Stimulated activated CD4-positive, alpha-beta T cell treated with anti-CD3 and anti-CD28 coated beads, TNF-alpha, amount 100 ng/mL, for 24 hours (primary cell): ENCODE measurements around the gene PROP1.
"Not testable (repeated sequence)": the region's sequence is repeated elsewhere in the genome, so short reads cannot be mapped to it uniquely, and the experiment has no call there.

Source experiments
- DNase-seq, 3 experiments: peaks; one replicate each; pipeline ENCODE4 v3.0.0-alpha.2; 2020; ENCODE audit warnings: low read depth in 3 of 3

Gene PROP1

DNA sequence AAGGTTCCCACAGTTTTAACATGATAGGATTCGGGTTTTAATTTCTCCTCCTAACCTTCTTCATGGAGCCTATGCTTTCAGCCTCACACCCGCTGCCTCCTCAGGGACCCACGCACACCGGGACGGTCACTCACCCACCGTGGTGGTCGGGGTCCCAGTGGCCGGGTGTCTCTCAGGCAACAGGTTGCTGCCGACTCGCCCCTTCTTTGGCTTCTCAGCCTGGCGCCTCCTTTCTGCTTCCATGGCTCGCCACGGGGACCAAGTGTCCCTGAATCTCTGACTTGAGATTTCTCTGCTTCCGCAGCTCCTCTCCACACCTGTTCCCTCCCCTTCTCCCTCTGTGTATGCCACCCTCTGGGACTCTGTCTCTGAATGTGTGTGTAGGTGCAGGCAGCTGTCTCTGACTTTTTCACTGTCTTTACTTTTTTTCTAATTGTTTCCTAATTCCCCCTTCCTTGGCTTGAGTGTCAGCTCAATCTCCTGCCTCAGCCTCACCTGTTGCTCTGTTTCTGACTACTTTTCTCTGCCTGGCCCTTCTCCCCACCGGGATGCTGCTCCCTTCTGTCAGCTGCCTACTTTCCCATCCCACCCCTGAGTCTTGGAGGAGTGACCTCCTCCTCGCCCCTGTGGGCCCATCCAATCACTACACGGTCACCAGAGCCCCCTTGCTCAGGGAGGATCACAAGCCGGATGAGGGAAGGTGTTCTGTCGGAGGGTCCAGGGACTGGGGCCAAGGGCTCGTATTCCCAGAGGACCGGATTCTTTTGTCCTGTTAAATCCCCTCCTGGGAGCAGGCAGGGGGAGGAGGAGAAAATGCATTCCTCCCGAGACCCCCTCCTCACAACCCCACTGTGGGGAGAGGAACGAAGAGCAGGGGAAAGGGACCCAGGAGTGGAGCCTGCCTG is at the start of gene PROP1:
Gene PROP1, minus strand, starts transcription at position 552 of the 905 bp plus-strand sequence. Its CDS starts 309 bp downstream, at position 243.
- DNase-seq: no peak

DNA sequence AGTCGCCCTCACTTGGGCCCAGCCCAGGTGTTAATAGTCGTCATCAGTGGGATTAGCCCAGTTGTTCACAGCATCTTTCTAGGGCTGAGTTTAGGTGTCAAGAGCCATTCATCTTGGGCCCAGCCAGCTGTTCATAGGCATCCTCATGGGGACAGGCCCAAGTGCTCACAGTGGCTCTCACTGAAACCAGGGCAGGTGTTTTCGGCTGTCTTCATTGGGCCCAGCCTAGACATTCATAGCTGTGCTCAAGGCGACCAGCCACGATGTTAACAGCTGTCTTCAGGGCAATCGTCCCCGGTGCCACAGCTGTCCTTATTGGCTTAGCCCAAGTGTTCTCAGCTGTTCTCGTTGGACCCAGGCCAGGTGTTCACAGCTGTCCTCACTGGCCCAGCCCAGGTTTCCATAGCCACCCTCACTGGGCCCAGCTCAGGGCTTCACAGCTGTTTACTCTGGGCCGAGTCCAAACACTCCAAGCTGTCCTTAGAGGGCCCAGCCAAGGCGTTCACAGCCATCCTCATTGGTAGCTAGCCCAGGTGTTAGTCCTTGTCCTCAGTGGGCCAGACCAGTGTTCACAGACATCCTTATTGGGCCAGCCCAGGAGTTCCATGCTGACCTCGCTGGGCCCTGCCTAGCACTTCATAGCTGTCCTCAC is 23.5 kb upstream of the PROP1 start:
- DNase-seq: not testable (repeated sequence)

DNA sequence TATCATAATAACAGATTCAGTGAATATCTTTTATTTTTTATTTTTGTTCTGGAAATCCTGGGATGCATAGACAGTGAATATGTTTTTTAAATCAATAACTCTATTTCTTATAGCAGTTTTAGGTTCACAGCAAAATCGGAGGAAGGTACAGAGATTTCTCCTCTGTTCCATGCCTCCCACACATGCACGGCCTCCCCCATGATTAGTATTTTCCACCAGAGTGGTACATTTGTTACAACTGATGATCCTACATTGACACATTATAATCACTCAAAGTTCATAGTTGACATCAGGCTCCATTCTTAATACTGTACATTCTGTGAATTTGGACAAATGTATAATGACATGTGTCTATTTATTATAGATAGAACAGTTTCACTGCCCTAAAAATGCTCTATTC is 16.7 kb upstream of the PROP1 start:
- DNase-seq: peak in 1 of 3 experiments; percentile 3

DNA sequence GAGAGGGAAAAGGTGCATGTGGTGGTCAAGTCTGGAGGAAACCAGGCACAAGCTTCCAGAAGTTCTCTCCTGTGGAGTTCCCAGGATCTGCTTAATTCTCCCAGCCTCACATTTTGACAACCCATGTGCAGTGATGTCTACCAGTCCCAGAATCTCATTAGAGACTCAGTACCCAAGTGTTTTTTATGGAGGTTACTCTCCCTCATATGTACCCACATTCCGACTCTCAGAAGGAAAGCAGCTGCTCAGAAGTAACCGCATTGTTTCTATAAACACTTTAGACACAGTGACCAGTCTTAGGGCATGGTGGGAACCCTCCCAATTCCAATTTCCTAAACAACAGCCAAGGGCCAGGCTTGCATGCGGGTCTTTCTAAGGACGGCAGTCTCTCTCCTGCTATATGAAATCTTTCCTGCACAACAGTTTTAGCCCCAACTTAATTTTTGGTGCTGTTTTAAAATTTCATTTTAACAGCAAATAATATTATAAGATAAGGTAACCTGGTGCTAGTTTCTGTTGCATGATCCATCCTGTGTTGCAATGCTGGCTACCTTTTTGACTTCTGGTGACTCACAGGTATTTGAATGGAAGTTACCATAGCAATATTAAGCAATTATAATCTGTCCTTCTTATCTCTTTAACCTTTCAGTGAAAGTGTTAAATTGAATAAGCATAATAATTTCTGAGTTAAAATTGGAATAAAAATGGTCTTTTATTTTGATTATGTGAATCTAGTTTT is 15.9 kb upstream of the PROP1 start:
- not testable (repeated sequence) for DNase-seq

DNA sequence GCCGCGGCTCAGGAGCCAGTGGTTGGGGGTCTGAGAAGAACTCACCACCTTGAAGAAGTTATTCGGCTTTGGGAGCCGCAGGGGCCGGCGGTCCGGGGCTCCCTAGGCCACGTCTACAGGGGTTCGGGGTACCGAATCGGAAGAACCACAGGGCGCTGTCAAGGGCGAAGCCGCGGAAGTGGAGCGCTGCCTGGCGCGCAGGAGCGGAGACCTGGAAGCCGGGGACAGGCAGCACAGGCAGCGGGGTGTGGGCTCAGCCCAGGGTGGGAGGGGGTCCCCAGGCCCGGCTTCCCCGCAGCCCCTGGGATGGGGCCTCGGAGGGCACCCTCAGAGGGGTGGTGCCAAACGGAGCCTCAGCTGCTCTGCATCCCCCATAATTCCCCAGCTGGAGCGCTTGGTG is 11.2 kb upstream of the PROP1 start:
- not testable (repeated sequence) for DNase-seq

DNA sequence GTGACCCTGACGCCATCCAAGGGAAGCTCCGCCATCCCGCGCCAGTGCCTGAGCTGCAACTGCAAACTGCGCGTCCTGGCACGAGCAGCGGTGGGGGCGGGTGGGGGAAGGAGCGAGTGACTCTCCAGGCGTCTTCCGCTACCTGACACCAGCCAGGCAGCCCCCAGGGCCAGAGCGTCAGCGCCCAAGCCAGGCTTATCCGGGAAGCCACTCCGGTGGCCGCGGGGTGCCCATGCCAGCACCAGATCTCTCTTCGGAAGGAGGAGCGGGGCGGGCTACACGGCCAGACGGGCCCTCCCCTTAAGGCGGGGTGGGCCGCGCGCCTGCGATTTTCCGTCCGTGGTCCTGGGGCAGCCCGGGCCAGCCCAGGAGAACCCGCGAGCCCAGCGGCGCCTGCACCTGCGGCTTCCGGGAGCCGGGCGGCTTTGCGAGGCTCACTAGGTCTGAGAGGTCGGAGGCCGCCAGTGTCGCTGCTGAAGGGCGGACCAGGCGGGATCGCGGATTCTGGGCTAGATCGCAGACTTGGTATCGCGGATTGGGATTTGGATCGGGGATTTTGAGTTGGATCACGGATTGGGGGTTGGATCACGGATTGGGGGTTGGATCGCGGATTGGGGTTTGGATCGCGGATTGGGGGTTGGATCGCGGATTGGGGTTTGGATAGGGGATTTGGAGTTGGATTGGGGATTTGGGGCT is 10.6 kb upstream of the PROP1 start:
- peak; percentile 6 to 66 (median 28) for DNase-seq

DNA sequence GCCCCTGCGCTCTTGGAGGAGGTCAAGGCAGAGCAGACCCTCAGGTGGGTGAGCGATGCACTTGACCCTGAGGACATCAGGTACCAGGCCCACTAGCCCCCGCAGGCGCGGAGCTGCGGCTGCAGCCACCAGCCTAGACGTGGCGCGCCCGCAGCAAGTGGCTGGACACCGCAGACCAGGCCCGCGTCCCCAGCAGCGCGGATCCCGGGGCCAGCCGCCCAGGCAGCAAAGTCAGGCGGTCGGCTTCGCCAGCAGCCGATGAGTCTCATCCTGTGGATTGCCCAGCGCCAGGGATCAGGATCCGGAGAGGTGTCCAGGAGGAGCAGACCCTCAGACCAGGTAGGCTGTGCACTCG is 10.1 kb upstream of the PROP1 start:
- not testable (repeated sequence) for DNase-seq

DNA sequence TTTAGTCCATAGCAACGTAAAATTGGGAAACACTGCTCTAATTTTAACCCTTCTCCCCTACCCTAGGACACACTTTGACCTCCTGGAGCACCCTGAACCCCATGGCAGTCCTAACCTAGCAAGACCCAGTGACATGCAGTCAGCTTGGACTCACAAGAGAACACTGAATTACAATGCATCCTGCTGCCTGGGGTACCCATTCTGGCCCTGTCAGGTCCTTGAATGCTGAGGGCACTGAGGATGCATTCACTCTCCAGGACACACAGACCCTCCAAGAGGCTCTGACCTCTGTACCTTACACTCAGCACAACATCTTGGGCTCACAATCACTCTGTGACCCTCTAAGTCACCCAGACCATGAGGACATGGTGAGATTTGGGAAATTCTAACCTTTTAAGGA is 1.8 kb upstream of the PROP1 start:
- no peak for DNase-seq

DNA sequence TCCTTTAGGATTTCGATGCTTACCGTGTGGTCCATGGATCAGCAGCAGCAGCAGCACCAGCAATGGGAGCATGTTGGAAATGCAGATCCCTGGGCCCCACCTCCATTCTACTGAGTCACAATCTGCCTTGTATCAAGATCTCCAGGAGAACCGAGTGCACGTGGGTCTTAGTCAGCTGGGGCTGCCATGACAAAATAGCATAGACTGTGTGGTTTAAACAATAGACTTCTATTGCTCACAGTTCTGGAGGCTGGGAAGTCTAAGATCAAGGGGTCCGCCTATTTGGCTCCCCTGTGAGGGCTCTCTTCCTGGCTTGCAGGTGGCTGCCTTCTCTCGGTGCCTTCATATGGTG is 1.3 kb upstream of the PROP1 start:
- DNase-seq: no peak

DNA sequence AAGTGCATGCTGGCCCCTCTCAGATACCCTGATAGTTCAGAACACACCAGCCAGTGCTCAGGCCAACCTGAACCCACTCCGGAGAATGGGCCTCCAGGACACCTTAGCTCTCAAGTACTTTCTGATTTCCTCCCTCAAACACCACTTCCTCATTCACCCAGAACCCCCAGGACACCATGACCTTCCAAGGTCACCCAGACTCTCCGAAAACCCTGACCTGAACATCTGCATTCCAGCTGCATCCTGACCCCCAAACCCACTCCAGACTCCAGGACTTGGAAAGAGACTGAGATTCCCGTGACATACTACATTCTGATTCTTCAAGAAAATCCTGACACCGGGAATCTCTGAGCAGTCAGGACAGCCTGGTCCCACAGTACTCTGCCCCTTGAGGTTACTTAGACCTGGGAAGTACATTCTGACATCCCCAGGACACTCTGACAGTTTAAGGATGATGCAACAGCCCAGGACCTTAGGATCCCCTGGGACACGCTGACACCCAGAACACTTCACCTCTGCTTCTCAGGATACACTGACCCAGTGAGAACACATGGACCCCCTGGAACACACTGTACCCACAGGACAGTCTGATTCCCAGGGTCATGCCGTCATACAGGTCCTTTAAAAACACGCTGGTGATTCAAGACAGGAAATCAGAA is 747 bp upstream of the PROP1 start:
- no peak for DNase-seq

DNA sequence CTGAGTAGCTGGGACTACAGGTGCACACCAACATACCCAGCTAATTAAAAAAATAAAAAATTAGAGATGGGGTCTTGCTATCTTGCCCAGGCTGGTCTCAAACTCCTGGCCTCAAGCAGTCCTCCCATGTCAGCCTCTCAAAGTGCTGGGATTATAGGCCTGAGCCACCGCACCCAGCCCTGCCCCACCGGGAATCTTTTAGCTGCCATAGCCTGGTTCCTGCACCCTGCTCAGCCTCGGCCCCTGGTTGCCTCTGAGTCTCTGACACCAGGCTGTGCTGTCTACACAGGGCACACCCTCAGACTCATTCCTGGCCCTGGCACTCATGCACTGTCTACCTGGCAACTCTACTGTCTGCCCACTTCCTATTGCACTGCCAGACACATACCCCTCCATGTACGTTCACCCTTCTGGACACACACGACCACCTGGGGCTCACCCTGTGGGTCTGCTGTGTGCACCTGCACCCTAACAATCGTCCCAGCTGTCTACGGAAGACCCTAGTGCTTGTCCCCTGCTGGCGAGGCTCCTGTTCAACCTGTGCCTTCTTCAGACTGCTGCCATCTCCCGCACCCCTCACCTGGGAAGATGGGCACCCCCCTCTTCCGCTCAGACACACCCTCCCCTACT is 1.4 kb downstream of the PROP1 start:
- no peak for DNase-seq

DNA sequence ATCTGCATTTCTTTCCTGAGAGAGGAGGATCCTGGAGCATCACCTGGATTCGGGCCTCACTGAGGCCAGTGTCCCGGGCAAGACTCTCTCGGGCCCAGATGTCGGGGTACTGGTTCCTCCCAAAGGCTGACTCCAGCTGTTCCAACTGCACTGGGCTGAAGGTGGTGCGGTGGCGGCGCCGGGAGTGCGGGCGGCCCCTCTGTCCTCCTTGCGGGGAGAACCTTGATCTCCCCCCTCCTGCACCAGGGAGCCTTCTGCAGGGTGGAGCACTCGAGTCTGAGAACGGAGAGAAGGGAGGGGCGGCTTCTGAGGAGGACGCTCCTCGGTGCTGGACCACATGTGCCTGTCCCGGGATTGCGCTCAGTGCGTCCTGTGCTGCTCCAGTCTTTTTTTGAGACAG is 2.0 kb downstream of the PROP1 start:
- DNase-seq: no peak

DNA sequence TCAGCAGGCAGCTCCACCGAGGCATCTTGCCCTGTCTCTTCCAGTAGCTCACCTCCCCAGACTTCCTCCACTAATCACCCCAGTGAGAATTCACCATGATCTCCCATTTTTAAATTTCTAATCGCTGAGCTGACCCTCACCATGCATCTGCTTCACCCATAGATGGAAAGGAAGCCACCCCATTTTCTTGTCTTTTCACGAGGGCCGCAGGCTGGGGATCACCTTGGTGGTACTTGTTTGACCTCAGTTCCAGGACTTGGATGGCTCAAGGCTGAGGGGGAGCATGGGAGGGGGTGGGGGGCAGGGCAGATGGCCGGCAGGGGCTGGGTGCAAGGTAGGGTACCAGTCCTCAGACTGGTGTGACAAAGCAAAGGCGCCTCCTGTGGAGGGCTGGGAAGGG is 3.6 kb downstream of the PROP1 start:
- no peak for DNase-seq

DNA sequence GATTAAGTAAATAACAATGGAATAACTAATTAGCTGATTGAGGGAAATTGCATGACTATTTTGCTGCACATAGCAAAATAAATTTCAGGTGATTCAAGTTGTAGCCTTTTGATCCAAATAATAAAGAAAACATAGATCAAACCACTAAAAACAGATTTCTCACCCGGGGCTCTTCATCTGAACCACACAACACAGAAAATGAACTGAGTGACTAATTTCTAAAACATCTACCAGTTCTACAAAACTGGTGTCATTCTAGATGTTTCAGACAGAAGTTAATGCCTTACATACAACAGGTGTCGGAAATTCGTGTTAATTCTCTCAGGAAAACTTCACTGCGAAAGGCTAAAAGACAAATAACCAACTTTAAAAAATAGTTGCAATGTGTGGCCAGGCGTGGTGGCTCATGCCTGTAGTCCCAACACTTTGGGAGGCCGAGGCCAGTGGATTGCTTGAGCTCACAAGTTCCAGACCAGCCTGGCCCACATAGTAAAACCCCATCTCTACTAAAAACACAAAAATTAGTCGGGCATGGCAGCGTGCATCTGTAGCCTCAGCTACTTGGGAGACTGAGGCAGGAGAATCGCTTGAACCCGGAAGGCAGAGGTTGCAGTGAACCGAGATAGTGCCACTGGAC is 6.9 kb downstream of the PROP1 start:
- no peak for DNase-seq

DNA sequence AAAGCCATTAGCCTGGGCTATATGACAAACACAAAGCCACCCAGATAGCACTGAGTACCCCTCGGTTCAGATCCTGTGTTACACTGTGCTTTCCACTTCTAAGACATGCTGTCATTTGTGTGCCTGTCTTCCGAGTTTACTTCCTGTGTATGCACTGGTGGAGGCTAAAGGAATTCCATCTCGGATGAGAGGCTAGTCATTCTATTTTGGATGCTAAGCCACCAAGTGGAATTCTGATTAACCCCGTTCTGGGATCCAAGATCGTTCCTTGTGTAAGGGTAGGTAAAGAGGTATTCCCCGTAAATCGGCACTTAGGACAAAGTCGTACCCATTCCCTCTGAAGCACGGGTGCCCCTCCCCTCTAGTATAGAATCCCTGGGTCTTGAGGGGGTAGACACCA is 8.7 kb downstream of the PROP1 start:
- DNase-seq: no peak

DNA sequence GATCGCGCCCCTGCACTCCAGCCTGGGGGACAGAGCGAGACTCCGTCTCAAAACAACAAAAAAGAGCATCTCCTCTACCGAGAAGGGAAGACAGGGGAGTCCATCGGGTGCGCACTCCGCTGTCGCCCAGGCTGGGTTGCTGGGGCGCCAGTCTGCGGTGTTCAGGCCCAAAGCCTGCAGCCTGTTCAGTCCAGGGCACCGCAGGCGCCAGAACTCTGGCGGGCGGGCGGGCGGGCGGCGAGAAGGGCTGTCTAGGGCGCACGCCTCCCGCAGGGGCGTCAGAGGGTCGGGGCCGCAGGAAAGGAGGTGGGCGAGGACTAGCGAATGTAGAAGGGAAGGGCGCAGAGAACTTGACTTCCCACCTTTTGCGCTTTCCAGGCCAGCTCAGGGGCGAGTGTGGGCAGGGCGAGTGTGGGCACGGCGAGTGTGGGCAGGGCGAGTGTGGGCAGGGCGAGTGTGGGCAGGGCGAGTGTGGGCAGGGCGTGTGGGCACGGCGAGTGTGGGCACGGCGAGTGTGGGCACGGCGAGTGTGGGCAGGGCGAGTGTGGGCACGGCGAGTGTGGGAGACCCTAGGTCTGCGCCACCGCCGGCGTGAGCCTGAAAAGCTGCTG is 10.5 kb downstream of the PROP1 start:
- no peak for DNase-seq

DNA sequence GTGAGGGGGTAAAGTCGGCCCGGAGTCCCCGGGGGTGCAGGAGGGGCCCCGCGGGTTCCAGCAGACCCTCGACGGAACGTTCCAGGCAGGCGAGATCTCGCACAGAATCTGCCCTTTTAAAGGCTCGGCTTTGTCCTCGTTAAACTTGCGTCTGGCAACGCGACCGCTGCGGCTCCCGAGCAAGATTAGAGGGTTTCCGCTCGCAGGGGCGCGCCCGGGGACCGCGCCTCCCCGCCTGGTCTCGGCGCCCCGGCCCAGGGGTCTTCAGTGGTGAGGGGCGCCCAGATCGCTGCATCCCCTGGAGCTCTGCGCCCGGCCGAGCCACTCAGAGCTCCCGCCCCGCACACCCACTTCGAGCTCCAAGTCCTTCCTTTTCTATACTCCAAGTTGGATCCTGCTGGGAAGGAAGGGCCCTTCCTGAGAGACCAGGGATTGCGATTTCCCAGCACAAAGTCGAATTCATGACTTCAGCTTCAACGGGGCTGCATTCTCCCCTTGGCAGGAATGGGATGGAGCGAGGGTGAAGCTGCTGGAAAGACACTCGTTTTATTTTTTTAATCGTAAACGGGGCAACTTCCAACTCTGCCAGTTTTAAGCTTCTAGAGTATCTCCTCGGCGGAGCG is 11.3 kb downstream of the PROP1 start:
- DNase-seq: no peak

DNA sequence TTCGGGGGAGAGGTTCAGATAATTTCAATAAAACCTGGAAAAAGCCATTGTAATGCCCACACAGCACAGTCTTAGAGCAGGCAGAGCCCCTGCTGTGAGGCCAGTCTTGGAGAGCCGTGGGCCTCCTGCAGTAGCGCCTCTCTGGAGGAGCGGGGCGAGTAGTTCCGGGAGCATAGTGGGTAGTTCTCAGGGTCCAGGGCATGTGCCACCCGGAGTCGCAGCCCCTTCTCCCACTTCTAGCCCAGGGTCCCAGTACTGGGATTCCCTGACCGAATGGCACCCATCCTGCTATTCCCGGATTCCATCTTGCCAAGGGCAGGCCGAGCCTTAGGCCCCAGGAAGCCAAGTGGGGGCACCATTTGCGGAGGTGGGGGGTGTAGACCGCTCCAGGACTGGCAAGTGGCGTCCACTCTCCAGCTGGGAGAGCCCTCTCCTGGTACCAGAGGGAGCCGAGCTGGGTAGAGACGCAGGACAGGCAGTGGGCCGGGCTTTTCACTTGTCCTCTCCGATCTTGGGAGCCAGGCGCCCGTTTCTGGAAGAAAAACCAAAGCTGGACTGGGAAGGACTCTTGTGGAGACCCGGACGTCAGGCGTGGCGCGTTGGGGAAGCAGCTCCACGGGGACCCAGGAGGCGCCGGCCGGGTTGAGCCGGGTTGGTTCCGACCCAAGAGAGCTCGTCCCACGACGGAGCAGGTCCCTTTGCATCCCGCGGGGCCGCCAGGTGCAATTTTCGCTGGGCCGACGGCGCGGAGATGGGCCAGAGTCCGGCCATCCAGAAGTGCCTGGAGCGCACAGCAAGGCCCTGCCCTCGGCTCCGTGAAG is 12.1 kb downstream of the PROP1 start:
- no peak for DNase-seq

DNA sequence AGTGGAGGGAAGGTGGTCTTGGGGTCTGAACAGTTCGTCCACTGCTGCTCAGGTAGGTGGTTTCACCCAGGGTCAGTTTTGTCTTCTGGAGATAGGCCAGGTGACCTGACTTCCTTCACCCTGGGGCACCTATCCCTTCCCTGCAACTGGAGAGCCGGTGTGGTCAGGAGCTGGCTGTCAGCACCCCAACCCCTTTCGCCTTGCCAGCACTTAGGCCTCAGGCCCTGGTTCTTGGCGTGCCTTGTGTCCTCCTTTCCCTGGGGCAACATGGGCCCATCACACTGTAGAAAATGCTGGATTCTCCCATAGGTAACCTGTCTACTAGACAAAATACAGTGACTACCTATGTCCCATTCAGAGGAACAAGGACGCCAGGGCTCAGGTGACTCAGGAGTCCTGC is 13.1 kb downstream of the PROP1 start:
- DNase-seq: no peak
